ENCODE measurements around the gene KIAA1755.

- TF ChIP-seq EZH2phosphoT487 (IDR thresholded peaks at IDR 0.05; ENCODE audit: insufficient read depth, low read depth): no peak
- no peak for TF ChIP-seq EZH2 (IDR thresholded peaks at IDR 0.05; ENCODE audit: insufficient read depth, poor library complexity, severe bottlenecking)
These were observed 56.6 kb downstream of the KIAA1755 start for GRCh38 chr20:38203981-38204357.
